ENCODE data around the gene P2RY2.

P2RY2 gene

GRCh38 chr11:73265278-73265810 is 47.3 kb downstream of the P2RY2 start:
- H3K36me3 ChIP-seq (ENCODE audit: control insufficient read depth, insufficient read depth, low read length), result no peaks in the 10 kb centered on the region
- H3K27ac ChIP-seq (ENCODE audit: low read depth, low read length), result no peak overlapping the region
- peaks cover 4% of the 10 kb centered on the region; the same call in 1 of the 2 replicates for H3K4me1 ChIP-seq (ENCODE audit: control insufficient read depth, insufficient read depth, low read length)
- H3K9me3 ChIP-seq (ENCODE audit: control insufficient read depth, insufficient read depth, low read length), result no peaks in the 10 kb centered on the region
- no peak overlapping the region for H3K4me3 ChIP-seq (ENCODE audit: low read depth, low read length)
- H3K27me3 ChIP-seq (ENCODE audit: control insufficient read depth, insufficient read depth, low read length), result peaks cover 38% of the 10 kb centered on the region
- H3K9ac ChIP-seq (ENCODE audit: low read depth, low read length), result no peak overlapping the region

GRCh38 chr11:73265853-73266645 is 48.0 kb downstream of the P2RY2 start:
- no peaks in the 10 kb centered on the region for H3K36me3 ChIP-seq (ENCODE audit: control insufficient read depth, insufficient read depth, low read length)
- peaks cover 38% of the 10 kb centered on the region for H3K27me3 ChIP-seq (ENCODE audit: control insufficient read depth, insufficient read depth, low read length)
- no peak overlapping the region for H3K9ac ChIP-seq (ENCODE audit: low read depth, low read length)
- no peak overlapping the region for H3K4me3 ChIP-seq (ENCODE audit: low read depth, low read length)
- no peak overlapping the region for H3K27ac ChIP-seq (ENCODE audit: low read depth, low read length)
- no peaks in the 10 kb centered on the region for H3K9me3 ChIP-seq (ENCODE audit: control insufficient read depth, insufficient read depth, low read length)
- H3K4me1 ChIP-seq (ENCODE audit: control insufficient read depth, insufficient read depth, low read length), result peaks cover 4% of the 10 kb centered on the region; the same call in 1 of the 2 replicates

- Histone ChIP-seq H3K27ac (ENCODE audit: low read depth, low read length) (no peak overlapping the region), H3K36me3 (ENCODE audit: control insufficient read depth, insufficient read depth, low read length) (no peaks in the 10 kb centered on the region), H3K27me3 (ENCODE audit: control insufficient read depth, insufficient read depth, low read length) (peaks cover 38% of the 10 kb centered on the region), H3K4me3 (ENCODE audit: low read depth, low read length) (no peak overlapping the region), H3K9ac (ENCODE audit: low read depth, low read length) (no peak overlapping the region), H3K4me1 (ENCODE audit: control insufficient read depth, insufficient read depth, low read length) (peaks cover 4% of the 10 kb centered on the region; the same call in 1 of the 2 replicates), H3K9me3 (ENCODE audit: control insufficient read depth, insufficient read depth, low read length) (no peaks in the 10 kb centered on the region)
Measured at GRCh38 chr11:73266646-73267020, 48.6 kb downstream of the P2RY2 start.

- no peak overlapping the region for H3K27ac ChIP-seq (ENCODE audit: low read depth, low read length)
- no peaks in the 10 kb centered on the region for H3K9me3 ChIP-seq (ENCODE audit: control insufficient read depth, insufficient read depth, low read length)
- no peak overlapping the region for H3K9ac ChIP-seq (ENCODE audit: low read depth, low read length)
- H3K4me3 ChIP-seq (ENCODE audit: low read depth, low read length), result no peak overlapping the region
- H3K27me3 ChIP-seq (ENCODE audit: control insufficient read depth, insufficient read depth, low read length), result peaks cover 38% of the 10 kb centered on the region
- no peaks in the 10 kb centered on the region for H3K36me3 ChIP-seq (ENCODE audit: control insufficient read depth, insufficient read depth, low read length)
- H3K4me1 ChIP-seq (ENCODE audit: control insufficient read depth, insufficient read depth, low read length), result peaks cover 6% of the 10 kb centered on the region
Measured at GRCh38 chr11:73267122-73267846, 49.2 kb downstream of the P2RY2 start.

DNA sequence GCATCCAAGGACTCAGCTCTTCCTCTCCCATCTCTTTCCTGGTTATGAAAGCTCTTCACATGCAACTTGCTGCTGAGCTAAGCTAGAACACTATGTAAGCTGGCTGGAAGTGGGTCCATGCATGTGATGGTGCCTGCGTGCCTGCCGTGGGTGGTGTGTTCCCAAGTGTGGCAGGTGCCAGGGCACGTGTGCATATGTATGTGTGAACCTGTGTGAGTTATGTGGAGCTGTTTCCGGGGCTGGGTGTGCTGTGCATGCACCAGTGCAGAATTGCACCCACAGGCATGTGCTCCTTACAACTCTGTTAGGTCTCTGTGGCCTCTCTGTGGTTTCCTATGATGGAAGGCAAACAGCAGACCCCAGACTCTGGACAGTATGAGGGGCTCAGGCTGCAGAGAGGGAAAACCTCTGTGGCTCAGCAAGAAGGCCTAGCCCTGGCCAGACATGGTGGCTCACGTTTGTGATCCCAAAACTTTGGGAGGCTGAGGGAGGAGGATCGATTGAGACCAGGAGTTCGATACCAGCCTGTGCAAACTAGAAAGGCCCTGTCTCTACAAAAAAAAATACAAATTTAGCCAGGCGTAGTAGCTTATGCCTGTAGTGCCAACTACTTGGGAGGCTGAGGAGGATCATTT is 49.9 kb downstream of the P2RY2 start:
- Histone ChIP-seq H3K4me1 (ENCODE audit: control insufficient read depth, insufficient read depth, low read length) (peaks cover 10% of the 10 kb centered on the region), H3K4me3 (ENCODE audit: low read depth, low read length) (no peak overlapping the region), H3K36me3 (ENCODE audit: control insufficient read depth, insufficient read depth, low read length) (no peaks in the 10 kb centered on the region), H3K27me3 (ENCODE audit: control insufficient read depth, insufficient read depth, low read length) (peaks cover 38% of the 10 kb centered on the region), H3K9ac (ENCODE audit: low read depth, low read length) (no peak overlapping the region), H3K27ac (ENCODE audit: low read depth, low read length) (no peak overlapping the region), H3K9me3 (ENCODE audit: control insufficient read depth, insufficient read depth, low read length) (no peaks in the 10 kb centered on the region)

- Histone ChIP-seq H3K27me3 (ENCODE audit: control insufficient read depth, insufficient read depth, low read length) (peaks cover 31% of the 10 kb centered on the region), H3K36me3 (ENCODE audit: control insufficient read depth, insufficient read depth, low read length) (no peaks in the 10 kb centered on the region), H3K9ac (ENCODE audit: low read depth, low read length) (no peak overlapping the region), H3K4me1 (ENCODE audit: control insufficient read depth, insufficient read depth, low read length) (peaks cover 10% of the 10 kb centered on the region), H3K27ac (ENCODE audit: low read depth, low read length) (no peak overlapping the region), H3K4me3 (ENCODE audit: low read depth, low read length) (no peak overlapping the region), H3K9me3 (ENCODE audit: control insufficient read depth, insufficient read depth, low read length) (no peaks in the 10 kb centered on the region)
Measured at GRCh38 chr11:73268671-73269271, 50.7 kb downstream of the P2RY2 start.

DNA sequence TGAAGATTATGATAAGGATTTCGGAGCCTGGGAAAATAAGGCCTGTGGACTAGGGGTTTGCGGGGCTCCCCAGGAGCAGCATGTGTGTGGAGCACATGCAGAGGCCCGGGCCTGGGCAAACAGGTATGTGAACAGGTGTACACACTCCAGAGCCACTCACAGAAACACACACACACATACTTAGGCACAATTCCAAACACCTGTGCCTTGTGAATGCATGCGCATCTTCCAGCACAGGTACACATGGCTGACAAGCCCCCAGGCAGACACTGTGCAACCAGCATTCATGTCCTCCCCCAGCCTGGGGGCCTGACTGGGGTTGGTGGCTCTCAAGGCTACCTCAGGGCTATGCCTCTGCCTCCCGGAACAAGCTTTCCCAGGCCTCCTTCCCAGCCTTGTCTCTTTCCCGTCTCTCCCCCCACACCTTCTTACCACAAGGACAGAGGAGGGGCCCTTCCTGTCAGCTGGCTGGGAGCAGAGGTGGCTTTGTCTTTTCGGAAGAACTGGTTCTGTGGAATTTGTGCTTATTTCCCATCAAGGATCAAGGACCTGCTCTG is 51.5 kb downstream of the P2RY2 start:
- H3K9ac ChIP-seq (ENCODE audit: low read depth, low read length), result no peak overlapping the region
- no peaks in the 10 kb centered on the region for H3K9me3 ChIP-seq (ENCODE audit: control insufficient read depth, insufficient read depth, low read length)
- H3K27ac ChIP-seq (ENCODE audit: low read depth, low read length), result no peak overlapping the region
- H3K36me3 ChIP-seq (ENCODE audit: control insufficient read depth, insufficient read depth, low read length), result no peaks in the 10 kb centered on the region
- no peak overlapping the region for H3K4me3 ChIP-seq (ENCODE audit: low read depth, low read length)
- peaks cover 10% of the 10 kb centered on the region for H3K4me1 ChIP-seq (ENCODE audit: control insufficient read depth, insufficient read depth, low read length)
- peaks cover 23% of the 10 kb centered on the region for H3K27me3 ChIP-seq (ENCODE audit: control insufficient read depth, insufficient read depth, low read length)

DNA sequence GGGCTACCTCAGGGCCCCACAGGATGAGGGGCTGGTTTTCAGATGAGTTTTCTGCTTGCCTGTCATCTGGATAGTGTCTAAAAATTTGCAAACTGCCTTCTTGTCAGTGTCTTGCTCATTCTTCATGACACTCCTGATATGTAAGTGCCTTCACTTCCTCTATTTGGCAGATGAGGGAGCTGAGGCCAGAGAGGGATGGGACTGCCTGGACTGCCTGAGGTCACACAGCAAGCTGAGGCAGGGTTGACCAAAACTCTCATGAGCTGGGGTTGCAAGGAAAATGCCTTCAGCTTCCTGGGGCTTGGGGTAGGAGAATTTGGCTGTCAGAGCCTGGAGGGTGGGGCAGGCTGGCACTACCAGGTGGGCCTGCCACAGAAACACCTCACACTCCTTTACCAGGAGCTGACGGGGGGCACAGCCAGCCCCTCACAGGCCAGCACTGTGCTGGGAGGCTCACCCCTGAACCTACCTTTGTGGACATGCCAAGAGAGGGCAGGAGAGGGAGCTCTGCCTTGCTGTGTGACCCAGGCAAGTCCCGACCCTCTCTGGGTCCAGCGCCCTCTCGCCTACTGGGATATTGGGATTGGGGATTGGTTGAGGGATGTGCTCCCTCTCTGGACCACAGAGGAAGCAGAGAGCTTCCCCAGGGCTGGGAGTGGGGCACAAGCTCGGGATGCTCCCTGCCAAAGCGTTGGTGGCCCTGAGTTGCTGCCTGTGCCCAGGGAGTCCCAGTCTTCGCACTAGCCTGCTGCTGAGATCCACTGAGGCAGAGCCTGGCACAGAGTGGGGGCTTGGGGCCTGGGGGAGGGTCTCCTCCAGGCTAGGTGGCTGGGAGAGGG is 52.2 kb downstream of the P2RY2 start:
- peaks cover 10% of the 10 kb centered on the region for H3K4me1 ChIP-seq (ENCODE audit: control insufficient read depth, insufficient read depth, low read length)
- H3K9me3 ChIP-seq (ENCODE audit: control insufficient read depth, insufficient read depth, low read length), result no peaks in the 10 kb centered on the region
- H3K36me3 ChIP-seq (ENCODE audit: control insufficient read depth, insufficient read depth, low read length), result no peaks in the 10 kb centered on the region
- H3K9ac ChIP-seq (ENCODE audit: low read depth, low read length), result no peak overlapping the region
- H3K27me3 ChIP-seq (ENCODE audit: control insufficient read depth, insufficient read depth, low read length), result peaks cover 16% of the 10 kb centered on the region
- no peak overlapping the region for H3K4me3 ChIP-seq (ENCODE audit: low read depth, low read length)
- H3K27ac ChIP-seq (ENCODE audit: low read depth, low read length), result peak overlapping the region; percentile 34

- Histone ChIP-seq H3K36me3 (ENCODE audit: control insufficient read depth, insufficient read depth, low read length) (no peaks in the 10 kb centered on the region), H3K9me3 (ENCODE audit: control insufficient read depth, insufficient read depth, low read length) (no peaks in the 10 kb centered on the region), H3K27me3 (ENCODE audit: control insufficient read depth, insufficient read depth, low read length) (peaks cover 10% of the 10 kb centered on the region), H3K27ac (ENCODE audit: low read depth, low read length) (no peak overlapping the region), H3K4me1 (ENCODE audit: control insufficient read depth, insufficient read depth, low read length) (peaks cover 10% of the 10 kb centered on the region), H3K9ac (ENCODE audit: low read depth, low read length) (no peak overlapping the region), H3K4me3 (ENCODE audit: low read depth, low read length) (no peak overlapping the region)
Measured at GRCh38 chr11:73270855-73271477, 52.9 kb downstream of the P2RY2 start.

Measured in HUES48 (cell line).